Activated T-cell treated with anti-CD3 and anti-CD28 coated beads for 24 hours (primary cell): ENCODE measurements around the gene PRSS21.

Source experiments
- DNase-seq: peaks from one replicate; pipeline ENCODE4 v3.0.0-alpha.2; 2020; ENCODE audit warnings: low read depth

The PRSS21 gene

GRCh38 chr16:2806286-2806685 is 10.8 kb upstream of the PRSS21 start:
- DNase-seq: no peak

DNA sequence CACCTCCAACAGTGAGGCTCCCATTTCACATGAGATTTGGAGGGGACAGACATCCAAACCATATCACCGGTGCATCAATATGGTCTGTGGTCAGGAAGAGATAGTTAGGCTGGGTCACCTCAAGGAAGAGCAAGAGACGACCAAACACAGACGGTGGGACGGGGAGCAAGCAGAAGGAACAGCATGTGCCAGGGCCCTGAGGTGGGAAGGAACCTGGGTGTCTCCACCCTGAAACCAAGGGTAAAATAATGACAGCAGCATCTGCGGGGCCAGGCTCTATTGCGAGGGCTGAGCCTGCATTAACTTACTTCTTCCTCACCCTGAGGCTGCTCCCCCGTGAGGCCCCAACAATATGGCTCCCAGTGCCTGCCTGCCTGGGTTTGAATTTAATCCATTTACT is 8.9 kb upstream of the PRSS21 start:
- DNase-seq: no peak

DNA sequence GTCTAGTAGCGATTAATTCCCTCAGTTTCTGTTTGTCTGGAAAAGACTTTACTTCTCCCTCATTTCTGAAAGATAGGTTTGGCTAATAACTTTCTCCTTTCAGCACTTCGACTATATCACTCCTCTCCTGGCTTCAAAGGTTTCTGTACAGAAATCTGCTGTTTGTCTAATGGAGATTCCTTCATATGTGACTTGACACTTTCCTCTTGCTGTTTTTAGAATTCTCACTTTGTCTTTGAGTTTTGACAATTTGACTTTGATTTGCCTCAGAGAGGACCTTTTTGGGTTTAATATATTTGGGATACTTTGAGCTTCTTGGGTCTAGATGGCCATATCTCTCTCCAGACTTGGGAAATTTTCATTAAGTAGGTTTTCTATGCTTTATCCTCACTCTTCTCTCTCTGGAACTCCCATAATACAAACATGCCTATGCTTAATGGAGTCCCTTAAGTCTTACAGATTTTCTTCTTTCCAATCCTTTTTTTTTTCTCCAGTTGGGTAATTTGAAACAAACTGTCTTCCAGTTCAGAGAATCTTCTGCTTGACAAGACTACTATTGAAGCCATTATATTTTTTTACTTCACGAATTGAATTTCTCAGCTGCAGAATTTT is 7.8 kb upstream of the PRSS21 start:
- no peak for DNase-seq

DNA sequence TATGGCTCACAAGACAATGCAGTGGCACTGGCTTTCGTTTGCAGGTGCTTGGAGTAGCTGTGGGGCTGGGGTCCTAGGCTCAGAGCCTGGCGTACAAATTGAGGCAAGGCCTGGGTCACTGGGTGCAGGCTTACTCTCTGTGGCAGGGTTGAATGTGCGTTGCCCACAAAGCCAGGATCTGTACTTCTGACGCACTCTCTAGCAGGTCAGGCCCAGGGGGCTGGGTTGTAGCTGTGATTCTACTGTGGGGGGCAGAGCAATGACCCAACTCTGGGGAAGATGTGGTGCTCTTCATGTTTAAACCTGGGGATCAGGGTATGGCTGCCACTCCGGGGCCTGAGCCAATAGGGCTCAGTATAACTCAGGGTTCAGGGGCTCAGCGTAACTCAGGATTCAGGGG is 6.4 kb upstream of the PRSS21 start:
- no peak for DNase-seq

DNA sequence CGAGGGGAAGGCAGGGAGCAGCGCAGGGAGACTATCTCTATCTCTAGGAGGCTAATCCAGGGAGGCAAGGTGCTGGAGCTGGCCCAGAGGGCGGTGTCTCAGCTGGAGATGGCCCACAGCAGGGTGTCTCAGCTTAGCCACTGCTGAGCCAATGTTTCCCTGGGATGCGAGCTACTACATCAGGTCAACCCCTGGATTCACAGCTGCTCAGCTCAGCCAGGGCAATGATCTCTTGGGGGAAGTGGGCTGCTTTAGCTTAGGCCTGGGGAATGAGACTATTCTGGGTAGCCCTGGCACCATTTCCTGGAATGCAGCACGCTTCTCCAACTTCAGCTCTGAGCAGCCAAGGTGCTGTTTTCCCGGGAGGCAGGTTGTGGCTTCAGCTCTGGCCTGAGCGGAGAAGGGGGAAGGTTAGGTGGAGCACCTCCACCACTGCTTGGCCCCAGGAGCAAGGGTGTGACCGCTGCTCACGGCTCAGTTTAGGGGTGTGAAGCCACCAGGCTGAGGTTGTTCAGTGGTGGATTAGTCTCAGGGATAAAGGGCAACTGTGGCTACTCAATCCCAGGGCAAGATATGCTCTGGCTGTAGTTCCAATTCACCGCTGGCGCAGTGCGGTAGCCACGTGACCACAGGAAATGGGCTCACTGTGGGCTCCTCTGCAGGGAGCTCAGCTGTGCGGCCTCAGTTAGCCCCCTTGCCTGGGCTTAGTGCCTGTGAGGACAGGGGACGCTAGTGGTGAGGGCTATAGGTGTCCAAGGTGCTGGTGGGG is 5.2 kb upstream of the PRSS21 start:
- DNase-seq: no peak

GRCh38 chr16:2813771-2814221 is 3.2 kb upstream of the PRSS21 start:
- DNase-seq: no peak

GRCh38 chr16:2814551-2815298 is 2.3 kb upstream of the PRSS21 start:
- no peak for DNase-seq

GRCh38 chr16:2815299-2815771 is 1.7 kb upstream of the PRSS21 start:
- no peak for DNase-seq

GRCh38 chr16:2817340-2818271 is 569 bp downstream of the PRSS21 start:
- DNase-seq: no peak

- no peak for DNase-seq
These were observed 1.3 kb downstream of the PRSS21 start for GRCh38 chr16:2818272-2818876.

DNA sequence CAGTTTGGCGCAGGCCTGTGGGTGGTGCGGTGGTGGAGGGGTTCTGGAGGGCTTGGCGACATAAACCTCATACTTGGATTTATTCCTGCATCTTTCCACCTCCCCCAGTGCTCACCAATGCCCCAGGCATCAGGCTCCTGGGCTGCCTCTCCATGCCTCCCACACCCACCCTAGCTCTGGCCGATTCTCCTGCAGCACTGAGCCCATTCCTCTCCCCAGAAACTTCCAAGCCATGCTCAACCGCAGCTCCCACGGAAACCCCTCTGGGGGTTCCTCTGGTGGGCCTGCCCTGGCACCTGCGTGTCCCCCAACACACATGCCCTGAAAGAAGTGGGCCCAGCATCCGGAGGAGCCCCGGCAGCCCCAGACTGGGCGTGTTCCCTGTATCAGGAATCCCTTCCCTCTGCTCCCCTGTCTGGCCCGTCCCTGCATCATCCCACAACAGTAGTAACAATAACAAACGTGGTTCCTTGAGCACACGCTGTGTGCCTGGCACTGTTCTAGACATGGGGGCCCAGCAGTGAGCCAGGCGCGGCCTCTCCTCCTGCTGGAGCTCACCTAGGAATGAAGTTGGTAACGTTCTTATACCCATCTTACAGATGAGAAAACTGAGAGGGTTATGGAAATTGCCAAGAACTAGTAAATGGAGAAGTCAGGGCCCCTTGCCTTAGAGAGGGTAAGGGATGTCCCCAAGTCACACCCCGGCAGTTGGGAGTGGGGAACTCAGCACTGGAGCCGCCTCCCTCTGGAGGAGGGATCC is 2.3 kb downstream of the PRSS21 start:
- no peak for DNase-seq

GRCh38 chr16:2819939-2820835 is 3.1 kb downstream of the PRSS21 start:
- no peak for DNase-seq

DNA sequence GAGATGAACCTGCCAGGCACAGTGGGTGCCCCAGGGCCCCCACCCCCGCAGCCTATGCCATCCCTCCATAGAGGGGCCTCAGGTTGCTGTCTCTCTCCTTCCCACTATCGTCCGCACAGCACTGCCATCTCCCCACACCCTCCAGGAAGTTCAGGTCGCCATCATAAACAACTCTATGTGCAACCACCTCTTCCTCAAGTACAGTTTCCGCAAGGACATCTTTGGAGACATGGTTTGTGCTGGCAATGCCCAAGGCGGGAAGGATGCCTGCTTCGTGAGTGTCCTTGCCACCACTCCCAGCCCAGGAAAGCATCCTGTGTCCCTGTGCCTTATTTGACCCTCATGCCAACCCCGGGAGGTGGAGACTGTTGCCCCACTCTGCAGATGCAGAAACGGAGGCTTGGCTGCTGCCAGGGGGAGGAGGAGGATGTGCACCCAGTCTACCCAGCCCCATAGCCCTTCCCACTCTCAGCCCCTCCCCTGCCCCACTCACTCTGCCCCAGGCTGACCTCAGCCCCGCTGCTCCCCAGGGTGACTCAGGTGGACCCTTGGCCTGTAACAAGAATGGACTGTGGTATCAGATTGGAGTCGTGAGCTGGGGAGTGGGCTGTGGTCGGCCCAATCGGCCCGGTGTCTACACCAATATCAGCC is 3.9 kb downstream of the PRSS21 start:
- DNase-seq: no peak

DNA sequence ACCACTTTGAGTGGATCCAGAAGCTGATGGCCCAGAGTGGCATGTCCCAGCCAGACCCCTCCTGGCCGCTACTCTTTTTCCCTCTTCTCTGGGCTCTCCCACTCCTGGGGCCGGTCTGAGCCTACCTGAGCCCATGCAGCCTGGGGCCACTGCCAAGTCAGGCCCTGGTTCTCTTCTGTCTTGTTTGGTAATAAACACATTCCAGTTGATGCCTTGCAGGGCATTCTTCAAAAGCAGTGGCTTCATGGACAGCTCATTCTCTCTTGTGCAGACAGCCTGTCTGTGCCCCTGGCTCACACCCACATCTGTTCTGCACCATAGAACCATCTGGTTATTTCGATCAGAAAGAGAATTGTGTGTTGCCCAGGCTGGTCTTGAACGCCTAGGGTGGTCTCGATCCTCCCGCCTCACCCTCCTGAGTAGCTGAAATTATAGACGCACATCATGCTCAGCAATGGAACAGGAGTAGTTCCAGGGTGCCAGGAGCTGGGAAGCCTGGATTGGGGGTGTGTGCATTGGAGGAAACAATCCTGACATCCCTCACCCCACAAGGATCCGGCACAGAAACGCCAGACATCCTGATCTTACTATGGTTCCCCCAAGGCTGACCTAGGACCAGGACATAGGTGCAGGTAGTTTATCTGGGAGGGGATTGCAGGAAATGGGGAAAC is 4.6 kb downstream of the PRSS21 start:
- DNase-seq: no peak

GRCh38 chr16:2822158-2822495 is 5.1 kb downstream of the PRSS21 start:
- DNase-seq: no peak

DNA sequence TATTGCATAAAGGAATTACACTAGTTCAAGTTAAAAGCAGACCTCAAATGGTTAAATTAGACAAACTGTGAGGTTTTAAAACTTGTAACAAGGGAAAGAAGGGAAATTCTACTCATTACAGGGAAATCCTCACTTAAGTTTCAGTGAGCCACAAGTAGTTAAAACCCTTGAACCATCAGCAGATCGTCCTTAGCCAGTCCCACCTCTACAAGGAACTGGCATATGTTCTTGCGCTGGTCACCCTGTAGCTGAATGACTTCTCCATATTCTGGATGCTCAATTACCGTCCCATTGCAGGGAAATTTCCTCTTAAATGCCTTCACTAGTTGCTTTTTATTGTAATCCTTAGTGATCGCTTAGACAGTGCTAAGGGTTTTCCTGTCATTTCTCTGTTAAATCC is 5.5 kb downstream of the PRSS21 start:
- DNase-seq: no peak

DNA sequence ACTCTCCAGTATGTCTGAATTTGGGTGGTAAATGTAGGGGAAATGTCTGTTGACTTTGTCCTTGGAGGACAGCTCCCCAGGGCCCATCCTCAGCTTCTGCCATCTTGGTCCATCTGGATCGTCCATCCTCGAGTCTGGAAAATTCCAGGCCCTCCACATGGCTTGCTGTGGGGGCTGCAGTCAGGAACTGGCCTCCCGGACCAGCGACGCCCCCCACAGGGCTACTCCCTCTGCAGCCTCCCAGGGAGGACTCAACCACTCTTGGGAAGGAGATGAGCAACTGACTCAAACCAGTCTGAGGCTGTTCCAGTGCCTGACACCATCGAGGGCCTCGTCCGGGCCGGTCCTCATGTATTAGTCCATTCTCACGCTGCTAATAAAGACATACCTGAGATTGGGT is 7.6 kb downstream of the PRSS21 start:
- no peak for DNase-seq

DNA sequence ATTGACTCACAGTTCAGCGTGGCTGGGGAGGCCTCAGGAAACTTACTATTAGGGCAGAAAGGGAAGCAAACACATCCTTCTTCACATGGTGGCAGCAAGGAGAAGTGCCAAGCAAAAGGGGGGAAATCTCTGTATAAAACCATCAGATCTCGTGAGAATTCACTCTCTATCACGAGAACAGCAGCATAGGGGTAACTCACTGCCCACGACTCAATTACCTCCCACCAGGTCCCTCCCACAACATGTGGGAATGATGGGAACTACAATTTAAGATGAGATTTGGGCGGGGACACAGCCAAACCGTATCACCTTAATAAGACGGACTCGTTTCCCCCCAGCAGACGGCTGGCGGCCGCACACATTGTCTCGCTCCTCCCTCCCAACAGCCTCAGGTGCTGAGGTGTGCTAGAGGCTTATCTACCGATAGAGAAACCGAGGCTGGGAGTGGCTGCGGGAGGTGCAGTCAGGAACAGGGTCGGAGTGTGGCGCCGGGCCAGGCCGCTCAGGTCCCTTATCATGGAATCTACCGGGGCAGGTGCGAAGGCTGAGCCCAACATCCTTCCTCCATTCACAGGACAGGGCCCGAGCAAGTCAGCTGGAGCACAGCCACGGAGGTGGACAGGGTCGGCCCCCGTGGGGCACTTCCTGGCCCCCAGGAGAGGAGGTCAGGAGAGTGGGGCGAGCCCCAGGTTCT is 8.2 kb downstream of the PRSS21 start:
- DNase-seq: no peak
